ENCODE data around the gene RANBP3.

The RANBP3 gene

DNA sequence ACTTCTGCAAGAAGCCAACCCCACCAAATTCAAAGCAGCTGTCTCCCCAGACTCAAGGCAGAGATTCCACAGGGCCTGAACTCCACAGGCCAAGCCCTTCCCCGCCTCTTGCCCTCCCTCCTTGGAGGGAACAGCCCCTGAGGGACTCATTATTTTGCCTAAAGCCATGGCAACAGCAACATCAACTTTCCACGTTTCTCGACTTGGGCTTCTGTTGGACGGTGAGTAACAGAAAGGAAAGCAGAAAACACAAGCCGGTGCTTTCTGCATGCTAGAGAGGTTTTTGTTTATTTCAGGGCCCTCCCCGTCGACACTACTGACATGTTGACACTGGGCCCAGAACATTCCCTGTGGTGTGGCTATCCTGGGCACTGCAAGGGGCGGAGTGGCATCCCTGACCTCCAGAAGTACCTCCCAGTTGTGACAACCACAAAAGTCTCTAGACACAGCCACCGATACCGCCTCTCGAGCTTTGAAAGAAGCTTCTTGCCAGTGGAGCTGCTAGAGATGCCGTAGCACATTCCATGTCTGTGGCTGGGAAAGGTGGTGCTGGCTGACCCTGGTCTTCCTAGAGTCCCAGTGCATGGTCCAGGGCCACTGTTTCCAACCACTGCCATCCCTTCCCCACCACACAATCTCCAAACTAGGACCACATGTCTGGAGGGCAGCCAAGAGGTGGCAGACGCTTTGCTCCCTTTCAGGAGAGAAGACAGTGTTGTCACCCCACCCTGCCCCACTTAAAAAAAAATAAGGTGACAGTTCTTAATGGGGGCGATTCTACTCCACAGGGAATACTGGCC is 51.1 kb downstream of the RANBP3 start:
- DNase-seq (ENCODE audit: low read depth), result no peak

DNA sequence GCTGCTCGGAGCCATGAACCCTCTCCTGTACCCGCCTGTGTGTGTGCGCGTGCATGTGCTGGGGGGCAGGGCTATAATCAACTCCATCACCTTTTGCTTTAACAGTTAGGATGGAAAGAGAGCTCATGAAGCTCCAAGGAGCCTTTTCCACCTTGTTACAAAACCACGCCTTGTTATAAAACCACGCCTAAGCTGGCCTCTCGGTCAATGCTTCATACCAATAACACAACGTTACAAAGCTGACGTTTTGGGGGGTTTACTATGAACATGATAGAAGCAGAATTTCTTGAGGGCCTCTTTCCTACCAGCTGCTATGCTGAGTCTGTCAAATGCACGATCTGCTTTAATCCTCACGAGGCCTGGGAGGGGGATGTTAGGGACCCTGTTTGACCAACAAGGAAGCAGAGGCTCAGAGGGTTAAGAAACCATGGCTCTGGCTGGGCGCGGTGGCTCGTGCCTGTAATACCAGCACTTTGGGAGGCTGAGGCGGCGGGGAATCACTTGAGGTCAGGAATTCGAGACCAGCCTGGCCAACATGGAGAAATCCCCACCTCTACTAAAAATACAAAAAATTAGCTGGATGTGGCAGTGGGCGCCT is 52.0 kb downstream of the RANBP3 start:
- no peak for DNase-seq (ENCODE audit: low read depth)

DNA sequence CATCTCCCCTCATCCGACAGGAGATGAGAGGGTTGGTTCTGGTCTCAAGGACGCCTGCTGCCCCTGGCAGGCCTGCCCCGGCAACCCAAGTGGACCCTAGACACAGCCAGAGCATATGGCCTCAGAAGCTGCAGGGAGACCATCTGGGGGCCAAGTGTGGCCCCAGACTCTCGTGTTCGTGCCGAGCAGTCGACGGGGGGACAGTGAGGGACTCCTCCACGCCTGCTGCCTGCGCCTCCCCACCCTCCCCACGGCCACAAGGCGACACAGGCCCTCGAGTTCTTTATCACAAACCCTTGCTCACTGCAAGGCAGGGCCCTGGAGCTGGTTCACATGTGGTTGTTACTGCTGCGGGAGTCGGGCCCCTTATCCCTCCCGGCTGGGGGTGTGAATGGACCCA is 54.6 kb downstream of the RANBP3 start:
- DNase-seq (ENCODE audit: low read depth), result no peak

DNA sequence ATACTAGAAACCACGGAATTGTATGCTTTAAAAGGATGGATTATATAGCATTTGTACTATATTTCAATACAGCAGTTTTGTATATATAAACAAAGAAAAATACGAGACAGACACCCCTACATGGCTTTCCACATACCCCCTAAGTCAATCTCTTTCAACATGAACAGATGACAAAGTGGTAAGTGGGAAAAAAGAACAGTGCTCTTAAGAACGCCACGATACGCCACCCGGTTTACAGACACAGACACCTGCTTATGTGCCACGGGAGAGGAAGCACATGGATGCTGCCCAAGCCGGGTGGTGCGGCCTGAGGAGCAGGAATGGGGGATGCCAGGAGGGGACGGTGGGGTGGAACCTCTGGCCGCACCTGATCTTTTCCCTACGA is 55.8 kb downstream of the RANBP3 start:
- no peak for DNase-seq (ENCODE audit: low read depth)

DNA sequence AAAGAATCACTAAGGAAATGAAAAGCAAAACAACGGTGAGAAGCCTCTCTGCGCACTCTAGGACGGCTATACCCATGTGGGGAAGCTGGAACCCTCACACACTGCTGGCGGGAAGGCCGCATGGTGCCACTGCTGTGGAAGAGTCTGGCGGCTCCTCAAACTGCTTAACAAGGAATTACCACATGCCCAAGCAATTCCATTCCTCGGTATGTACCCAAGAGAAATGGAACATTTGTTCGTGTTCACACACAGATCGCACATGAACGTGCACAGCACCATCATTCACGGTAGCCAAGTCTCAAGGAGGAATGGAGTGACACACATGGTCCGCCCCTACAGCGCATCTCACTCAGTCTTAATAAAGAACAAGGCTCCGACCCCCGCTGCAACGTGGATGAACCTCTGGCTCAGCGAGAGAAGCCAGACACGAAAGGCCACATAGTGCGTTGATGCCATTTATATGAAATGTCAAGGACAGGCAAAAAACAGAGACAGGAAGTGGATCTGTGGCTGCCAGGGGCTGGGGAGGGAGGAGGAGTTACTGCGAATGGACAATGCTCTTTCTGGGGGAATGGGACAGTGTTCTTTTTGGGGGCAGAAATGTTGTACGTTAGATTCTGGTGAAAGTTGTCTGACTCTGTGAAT is 56.3 kb downstream of the RANBP3 start:
- no peak for DNase-seq (ENCODE audit: low read depth)

DNA sequence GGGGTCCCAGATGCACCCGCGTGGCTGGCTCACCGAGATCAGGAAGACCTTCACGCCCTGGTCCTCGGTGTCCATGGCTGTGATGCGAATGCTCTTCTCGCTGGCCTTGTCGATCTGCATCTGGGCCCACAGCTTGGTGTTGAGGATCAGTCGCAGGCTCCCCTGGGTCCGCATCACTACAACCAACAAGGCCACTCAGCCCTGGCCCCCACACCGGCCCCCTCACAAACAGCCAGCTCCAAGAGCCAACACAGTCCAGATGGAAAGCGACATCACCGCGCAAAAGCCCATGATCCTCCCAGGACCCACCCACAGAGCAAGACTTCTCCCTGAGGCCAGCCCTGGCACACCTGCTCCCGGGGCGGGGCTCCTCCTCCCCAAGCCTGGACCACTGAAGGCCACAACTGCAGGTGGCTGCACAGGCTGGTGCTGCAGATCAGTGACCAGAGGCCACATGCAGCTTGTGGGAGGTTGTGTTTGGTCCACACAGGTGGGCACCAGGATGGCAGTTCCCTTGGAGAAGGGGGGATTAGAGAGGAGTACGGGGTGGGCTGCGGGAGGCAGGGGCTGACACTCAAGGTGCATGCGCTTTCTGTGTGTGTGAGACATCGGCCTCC is 59.4 kb downstream of the RANBP3 start:
- no peak for DNase-seq (ENCODE audit: low read depth)

DNA sequence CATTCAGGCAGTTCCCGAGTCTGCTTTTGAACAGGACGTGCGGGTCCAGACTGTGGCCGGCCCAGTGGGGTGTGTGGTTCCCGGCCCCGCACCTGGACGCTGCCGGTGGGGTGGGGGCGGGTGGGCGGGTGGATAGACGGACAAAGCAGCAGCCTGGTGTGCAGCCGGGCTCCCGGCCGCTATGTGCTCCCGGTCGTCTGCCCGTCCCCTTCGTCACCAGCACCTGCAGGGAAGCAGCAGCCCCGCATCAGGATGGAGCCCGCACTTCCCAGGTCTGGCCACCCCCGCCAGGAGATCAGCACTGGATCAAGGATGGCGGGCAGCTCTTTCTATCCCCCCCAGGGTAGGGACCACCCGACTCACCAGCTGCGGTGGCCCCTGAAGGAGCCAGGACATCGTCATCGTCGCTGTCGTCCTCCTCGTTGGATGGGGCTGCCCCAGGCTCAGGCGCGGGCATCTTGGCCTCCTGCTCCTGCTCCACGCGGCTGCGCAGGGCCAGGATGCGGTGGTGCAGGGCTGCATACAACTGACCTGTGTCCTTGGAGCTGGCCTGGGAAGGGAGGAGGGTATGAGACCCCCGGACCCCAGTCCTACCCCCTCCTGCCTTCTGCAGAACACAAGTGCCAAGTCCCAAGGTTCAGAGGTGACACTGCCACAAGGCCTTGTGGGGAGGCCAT is 60.4 kb downstream of the RANBP3 start:
- DNase-seq (ENCODE audit: low read depth), result no peak

DNA sequence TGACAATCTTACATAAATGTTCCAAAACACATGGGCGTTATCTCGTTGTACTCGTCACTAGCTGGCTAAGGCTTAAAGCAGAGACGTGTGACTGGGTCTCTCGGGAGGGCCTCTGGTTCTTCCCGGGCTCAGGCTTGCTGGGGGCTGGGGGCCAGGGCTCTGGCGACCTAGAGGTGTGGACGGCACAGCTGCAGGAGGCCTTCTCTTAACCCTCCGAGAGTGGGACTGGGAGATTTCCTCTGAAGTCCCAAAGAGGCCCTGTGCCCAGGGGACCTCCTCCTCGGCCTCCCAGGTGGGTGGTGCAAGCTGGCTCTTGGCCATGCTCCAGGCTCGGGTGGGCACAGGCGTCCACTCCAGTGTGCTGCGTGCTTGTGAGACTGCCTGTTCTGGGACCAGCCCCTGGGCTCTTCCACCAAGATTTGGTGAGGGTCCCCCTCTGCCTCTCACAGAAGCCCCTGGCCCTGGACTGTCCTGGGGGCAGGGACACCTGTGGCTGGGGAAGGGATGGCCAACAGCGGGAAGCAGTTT is 61.7 kb downstream of the RANBP3 start:
- DNase-seq (ENCODE audit: low read depth), result no peak

DNA sequence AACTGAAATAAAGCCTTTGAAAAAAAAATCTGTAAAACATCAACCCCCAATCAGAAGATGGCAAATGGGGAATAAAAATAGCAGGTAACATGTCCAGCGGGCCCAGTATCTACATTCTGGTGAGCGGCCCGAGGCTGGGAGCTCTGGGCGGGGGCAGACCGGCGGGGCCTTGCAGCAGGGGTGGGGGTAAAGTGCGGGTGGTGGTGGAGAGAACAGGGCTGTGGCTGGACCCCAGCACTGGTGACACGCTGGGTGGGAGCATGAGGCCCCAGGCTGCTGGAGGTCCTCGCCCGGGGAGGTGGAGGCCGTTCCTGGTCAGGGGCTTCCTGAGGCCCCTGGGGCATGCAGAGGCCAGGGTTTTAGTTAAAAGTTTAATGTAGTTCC is 62.2 kb downstream of the RANBP3 start:
- no peak for DNase-seq (ENCODE audit: low read depth)

DNA sequence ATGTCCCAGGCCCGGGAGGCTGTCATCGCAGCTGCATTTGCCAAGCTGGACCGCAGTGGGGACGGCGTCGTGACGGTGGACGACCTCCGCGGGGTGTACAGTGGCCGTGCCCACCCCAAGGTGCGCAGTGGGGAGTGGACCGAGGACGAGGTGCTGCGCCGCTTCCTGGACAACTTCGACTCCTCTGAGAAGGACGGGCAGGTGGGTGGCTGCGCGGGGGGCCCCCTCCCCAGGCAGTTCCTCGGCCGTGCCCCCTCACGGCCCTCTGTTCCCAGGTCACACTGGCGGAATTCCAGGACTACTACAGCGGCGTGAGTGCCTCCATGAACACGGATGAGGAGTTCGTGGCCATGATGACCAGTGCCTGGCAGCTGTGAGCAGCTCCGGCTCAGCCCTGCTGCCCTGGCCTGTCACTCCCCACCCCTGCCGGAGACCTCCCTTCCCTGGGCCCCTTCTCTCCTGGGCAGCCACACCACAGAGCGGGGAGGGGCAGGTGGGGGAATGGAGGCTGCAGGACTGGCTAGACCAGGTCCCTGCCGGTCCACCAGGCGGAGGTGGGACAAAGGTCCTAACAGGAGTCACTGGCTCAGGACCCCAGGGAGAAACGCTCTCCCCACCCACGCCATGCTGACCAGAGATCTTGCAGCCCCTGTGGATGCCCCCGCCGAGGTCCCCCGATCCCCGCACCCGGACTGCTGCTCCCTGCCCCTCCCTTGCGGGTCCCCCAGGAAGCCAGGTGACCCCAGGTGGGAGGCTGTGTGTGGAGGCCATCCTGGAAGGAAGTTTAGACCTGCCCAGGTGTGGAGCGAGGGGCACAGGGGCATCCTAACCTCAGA is 62.8 kb downstream of the RANBP3 start:
- DNase-seq (ENCODE audit: low read depth), result no peak

DNA sequence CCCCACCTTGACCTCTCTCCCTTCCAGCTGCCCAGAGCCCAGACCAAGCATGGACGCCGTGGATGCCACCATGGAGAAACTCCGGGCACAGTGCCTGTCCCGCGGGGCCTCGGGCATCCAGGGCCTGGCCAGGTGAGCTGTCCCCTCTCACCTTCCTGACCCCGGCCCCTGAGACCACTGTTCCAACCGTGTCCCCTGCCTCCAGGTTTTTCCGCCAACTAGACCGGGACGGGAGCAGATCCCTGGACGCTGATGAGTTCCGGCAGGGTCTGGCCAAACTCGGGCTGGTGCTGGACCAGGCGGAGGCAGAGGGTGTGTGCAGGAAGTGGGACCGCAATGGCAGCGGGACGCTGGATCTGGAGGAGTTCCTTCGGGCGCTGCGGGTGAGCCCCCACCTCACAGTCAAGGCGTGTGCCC is 63.6 kb downstream of the RANBP3 start:
- DNase-seq (ENCODE audit: low read depth), result no peak

DNA sequence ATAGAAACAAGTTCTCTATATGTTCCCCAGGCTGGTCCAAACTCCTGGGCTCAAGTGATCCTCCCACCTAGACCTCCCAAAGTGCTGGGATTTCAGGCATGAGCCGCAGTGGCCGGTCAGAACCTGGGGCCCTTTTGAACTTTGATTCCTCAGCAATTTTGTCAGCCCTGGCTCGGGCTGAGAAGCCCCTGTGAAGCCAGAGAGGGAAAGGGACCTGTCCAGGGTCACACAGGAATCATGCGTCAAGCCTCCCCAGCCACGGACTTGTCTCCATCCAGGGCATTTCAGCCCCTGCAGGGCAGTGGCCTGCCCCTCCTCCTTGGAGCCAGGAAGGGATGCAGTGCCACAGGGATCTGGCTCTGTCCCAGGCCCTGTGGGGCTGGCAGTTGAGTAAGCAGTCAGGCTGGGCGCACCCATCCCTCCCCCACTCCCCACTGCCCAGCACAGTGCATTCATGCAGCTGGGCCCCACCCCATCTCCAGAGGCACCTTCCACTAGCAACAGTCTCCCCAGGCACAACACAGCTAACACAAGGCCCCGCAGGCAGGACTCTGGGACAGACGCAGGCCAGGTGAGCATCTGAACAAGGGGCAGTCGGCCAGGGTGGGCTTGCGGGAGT is 64.1 kb downstream of the RANBP3 start, which contains the start of gene CAPS:
TSS of gene CAPS (plus strand) at position 516 of the 619 bp plus-strand sequence. CDS start 153 bp downstream, outside the sequence.
- DNase-seq (ENCODE audit: low read depth), result no peak

DNA sequence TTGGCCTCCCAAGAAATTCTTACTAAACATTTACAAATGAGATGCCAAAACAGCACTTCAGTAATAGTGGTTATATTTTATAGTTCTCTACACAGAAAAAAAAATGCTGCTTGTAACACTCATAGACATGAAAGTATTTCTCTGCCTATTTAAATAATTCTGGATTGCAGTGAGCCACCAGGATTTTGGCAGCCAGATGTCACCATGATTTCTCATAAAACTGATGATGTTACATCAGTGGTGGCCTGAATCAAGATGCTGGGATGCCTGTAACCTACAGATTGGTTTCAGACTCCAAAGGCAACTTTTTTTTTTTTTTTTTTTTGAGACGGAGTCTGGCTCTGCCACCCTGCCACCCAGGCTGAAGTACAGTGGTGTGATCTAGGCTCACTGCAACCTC is 66.6 kb downstream of the RANBP3 start:
- DNase-seq (ENCODE audit: low read depth), result no peak

DNA sequence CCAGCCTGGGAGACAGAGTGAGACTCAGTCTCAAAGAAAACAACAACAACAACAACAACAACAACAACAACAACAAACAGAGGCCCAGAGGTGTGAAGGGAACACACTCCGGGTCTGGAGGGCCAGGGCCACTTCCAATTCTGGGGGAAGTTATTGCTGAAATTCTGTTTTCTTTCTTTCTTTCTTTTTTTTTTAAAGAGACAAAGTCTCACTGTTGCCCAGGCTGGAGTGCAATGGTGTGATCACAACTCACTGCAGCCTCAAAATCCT is 67.4 kb downstream of the RANBP3 start:
- no peak for DNase-seq (ENCODE audit: low read depth)

DNA sequence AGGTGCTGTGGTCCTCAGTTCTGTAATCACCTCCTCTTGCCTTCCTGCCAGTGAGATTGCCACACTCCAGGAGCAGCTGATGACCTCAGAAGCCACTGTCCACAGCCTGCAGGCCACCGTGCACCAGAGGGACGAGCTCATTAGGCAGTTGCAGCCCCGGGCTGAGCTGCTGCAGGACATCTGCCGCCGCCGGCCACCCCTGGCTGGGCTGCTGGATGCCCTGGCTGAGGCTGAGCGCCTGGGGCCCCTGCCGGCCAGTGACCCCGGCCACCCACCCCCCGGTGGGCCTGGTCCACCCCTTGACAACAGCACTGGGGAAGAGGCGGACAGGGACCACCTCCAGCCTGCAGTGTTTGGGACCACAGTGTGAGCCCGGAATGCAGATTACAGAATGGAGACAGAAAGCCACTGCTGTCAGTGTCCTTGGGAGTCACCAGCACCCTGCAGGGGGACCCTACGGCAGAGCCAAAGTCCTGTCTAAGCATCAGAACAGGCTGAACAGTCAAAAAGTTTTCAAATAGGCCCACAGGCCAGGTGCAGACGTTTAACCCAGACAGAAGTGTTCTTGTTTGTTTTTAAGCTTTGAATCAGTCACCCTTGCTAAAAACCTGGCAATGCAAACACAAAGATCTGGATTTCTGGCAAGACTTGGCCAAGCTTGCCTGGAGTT is 69.0 kb downstream of the RANBP3 start:
- no peak for DNase-seq (ENCODE audit: low read depth)

DNA sequence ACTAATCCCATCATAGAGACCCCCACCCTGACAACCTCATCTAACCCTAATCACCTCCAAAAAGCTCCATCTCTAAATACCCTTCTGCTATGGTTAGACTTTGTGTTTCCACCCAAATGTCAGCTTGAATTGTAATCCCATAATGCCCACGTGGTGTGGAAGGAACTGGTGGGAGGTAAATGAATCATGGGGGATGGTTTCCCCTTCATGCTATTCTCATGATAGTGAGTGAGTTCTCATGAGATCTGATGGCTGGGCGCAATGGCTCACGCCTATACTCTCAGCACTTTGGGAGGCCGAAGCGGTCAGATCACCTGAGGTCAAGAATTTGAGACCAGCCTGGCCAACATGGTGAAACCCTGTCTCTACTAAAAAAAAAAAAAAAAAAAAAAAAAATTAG is 70.7 kb downstream of the RANBP3 start:
- DNase-seq (ENCODE audit: low read depth), result no peak

DNA sequence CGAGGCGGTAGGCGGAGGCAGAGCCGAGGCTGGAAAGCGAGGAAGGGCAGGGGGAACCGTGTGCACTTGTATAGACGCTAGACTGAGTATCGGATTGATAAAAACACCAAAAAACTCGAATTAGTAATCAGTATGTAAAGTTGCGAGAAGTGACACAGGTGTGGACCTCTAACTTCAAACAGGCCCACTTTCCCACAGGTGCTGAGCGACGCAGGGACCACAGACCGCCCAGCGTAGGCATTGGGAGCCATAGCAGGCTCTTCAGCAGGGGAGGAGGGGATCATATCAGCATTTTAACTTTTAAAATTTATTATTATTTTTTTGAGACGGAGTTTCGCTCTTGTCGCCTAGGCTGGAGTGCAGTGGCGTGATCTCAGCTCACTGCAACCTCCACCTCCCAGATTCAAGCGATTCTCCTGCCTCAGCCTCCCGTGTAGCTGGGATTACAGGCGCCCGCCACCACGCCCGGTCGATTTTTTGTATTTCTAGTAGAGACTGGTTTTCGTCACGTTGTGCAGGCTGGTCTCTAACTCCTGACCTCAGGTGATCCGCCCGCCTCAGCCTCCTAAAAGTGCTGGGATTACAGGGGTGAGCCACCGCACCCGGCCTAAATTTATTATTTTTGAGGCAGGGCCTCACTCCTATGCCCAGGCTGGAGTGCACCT is 72.7 kb downstream of the RANBP3 start:
- no peak for DNase-seq (ENCODE audit: low read depth)

DNA sequence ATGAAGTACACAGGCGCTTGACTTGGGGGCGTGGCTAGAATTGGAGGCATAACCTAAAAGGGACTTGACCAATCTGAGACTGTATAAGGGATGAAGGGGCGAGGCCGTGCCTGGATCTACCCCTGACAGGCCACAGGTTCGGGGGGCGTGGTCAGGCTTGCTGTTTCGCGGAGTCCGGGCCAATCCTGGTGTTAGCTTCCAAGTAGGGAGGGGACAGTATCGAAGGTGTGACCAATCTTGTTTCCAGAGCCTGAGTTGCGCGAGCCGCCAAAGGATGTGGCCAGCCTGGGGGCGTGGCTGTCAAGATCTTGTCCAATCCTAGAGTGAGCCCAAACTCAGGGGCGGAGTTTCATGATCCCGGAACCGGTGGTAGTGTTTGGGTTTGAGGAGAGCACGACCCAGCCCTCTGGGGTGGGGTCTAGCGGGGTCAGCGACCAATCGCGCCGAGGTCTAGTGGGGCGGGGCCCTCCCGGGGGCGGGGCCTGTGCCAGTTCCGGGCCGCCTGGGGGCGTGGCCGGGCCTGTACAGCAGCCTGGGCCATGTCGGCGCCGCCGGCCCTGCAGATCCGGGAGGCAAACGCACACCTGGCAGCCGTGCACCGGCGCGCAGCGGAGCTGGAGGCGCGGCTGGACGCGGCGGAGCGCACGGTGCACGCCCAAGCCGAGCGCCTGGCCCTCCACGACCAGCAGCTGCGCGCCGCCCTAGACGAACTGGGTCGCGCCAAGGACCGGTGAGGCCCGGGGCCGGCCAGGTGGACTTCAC is 73.4 kb downstream of the RANBP3 start, which contains the start of gene VMAC:
TSS of gene VMAC (plus strand) at position 521 of the 762 bp plus-strand sequence. CDS start at position 540, 19 bp downstream.
- peak; percentile 100 for DNase-seq (ENCODE audit: low read depth)
